Smooth muscle cell (in vitro differentiated cells): ENCODE results near the gene FAP. TPM values are rescaled to one million over a fixed set of nuclear protein-coding genes. Genes with fewer than 3 reads are reported as not detected.

ENCODE experiments used
- DNase-seq: peaks from one replicate; lab custom pipeline; 2025; ENCODE audit not compliant: unreplicated experiment; lab: John Stamatoyannopoulos, UW
- H2AFZ ChIP-seq: fragments of 200-600 bp; sonication (generic); 2 replicates; pipeline ENCODE4 v1.6.0; 2016; ENCODE audit warnings: antibody characterized with exemption, low read depth, mild to moderate bottlenecking
- H3F3A ChIP-seq: fragments of 200-600 bp; sonication (generic); 2 replicates; pipeline ENCODE4 v1.6.0; 2017; ENCODE audit warnings: antibody characterized with exemption, low read depth
- H3K27ac ChIP-seq: fragments of 200-600 bp; sonication (generic); 2 replicates; pipeline ENCODE4 v1.5.1; 2016; ENCODE audit warnings: low read depth, mild to moderate bottlenecking
- H3K27me3 ChIP-seq: fragments of 200-600 bp; sonication (generic); 2 replicates; pipeline ENCODE4 v1.6.1; 2016; ENCODE audit warnings: low read depth, mild to moderate bottlenecking
- H3K36me3 ChIP-seq: fragments of 200-600 bp; sonication (generic); 2 replicates; pipeline ENCODE4 v1.5.1; 2016; ENCODE audit warnings: low read depth
- H3K4me1 ChIP-seq: fragments of 200-600 bp; sonication (generic); 2 replicates; pipeline ENCODE4 v1.5.1; 2016; ENCODE audit warnings: low read depth
- H3K4me2 ChIP-seq: fragments of 200-600 bp; sonication (generic); 2 replicates; pipeline ENCODE4 v1.6.0; 2016; ENCODE audit warnings: mild to moderate bottlenecking
- H3K4me3 ChIP-seq: fragments of 200-600 bp; sonication (generic); 2 replicates; pipeline ENCODE4 v1.5.1; 2016; ENCODE audit warnings: mild to moderate bottlenecking
- H3K79me2 ChIP-seq: fragments of 200-600 bp; sonication (generic); 2 replicates; pipeline ENCODE4 v1.6.0; 2016; ENCODE audit warnings: low read depth, mild to moderate bottlenecking
- H3K9ac ChIP-seq: fragments of 200-600 bp; sonication (generic); 2 replicates; pipeline ENCODE4 v1.6.0; 2016; ENCODE audit warnings: low read depth
- H3K9me3 ChIP-seq: fragments of 200-600 bp; sonication (generic); replicated peaks from 2 replicates; pipeline ENCODE4 v1.5.1; 2016; ENCODE audit warnings: low read depth
- H4K20me1 ChIP-seq: fragments of 200-600 bp; sonication (generic); 2 replicates; pipeline ENCODE4 v1.6.0; 2016; ENCODE audit warnings: low read depth
- WGBS: methylation state at CpG from one replicate; pipeline ENCODE4 v1.1.7; 2016; ENCODE audit warnings: low lambda C conversion rate; 5-methylcytosine and 5-hydroxymethylcytosine counted together
- polyA plus RNA-seq: library from polyadenylated mRNA; unstranded; fragments of >200 nt; fragmentation: Nextera tagmentation; extraction: Ambion mirVana; gene quantifications from 2 replicates; pipeline ENCODE4 v1.2.1, GENCODE V29; 2016
- total RNA-seq: library from RNA; depleted of rRNA; stranded (reverse); fragments of >200 nt; gene quantifications from 2 replicates; pipeline ENCODE4 v1.2.3, GENCODE V29; 2014
- TF ChIP-seq, protein P1 (sequence below): fragments of 200-600 bp; sonication (generic); IDR thresholded peaks from 2 replicates; pipeline ENCODE4 v1.5.1; 2017; ENCODE audit warnings: borderline replicate concordance, mild to moderate bottlenecking, antibody characterized with exemption; ENCODE audit not compliant: insufficient read depth, poor library complexity, severe bottlenecking

The FAP gene
- total and polyA plus RNA-seq, 2 experiments from 2014 or later, result 29.6 to 47.0 TPM

DNA sequence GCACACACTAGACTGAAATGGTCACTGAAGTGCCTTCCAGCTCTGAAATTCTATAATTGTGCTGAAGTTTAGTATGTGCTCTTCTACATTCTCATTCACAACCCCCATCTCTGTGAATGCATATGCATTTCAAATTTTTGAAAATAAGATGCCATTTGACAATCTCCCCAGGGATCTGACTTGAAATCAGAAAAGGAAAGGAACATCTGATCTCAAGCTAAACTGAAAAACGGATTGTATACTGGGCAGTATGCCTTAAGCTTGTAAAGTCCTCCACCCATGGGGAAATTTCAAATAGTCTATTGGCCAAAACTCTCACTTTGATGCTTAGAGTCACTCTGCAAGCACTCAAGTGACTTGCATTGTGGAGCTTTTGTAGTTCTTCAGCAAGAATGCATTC lies 22.9 kb downstream of the FAP start:
- no peak overlapping the region for H3K9ac ChIP-seq
- no peak overlapping the region for H3K4me2 ChIP-seq
- WGBS, result 90% methylated on average over 1 of the region's 1 CpG
- no peaks in the 10 kb centered on the region for H3K9me3 ChIP-seq
- no peak for DNase-seq
- TF ChIP-seq, protein P1, sequence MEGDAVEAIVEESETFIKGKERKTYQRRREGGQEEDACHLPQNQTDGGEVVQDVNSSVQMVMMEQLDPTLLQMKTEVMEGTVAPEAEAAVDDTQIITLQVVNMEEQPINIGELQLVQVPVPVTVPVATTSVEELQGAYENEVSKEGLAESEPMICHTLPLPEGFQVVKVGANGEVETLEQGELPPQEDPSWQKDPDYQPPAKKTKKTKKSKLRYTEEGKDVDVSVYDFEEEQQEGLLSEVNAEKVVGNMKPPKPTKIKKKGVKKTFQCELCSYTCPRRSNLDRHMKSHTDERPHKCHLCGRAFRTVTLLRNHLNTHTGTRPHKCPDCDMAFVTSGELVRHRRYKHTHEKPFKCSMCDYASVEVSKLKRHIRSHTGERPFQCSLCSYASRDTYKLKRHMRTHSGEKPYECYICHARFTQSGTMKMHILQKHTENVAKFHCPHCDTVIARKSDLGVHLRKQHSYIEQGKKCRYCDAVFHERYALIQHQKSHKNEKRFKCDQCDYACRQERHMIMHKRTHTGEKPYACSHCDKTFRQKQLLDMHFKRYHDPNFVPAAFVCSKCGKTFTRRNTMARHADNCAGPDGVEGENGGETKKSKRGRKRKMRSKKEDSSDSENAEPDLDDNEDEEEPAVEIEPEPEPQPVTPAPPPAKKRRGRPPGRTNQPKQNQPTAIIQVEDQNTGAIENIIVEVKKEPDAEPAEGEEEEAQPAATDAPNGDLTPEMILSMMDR, result no peak
- H3K27ac ChIP-seq, result no peak overlapping the region
- H3K27me3 ChIP-seq, result no peaks in the 10 kb centered on the region
- H3K79me2 ChIP-seq, result no peaks in the 10 kb centered on the region
- H2AFZ ChIP-seq, result no peak overlapping the region
- no peaks in the 10 kb centered on the region for H4K20me1 ChIP-seq
- no peak overlapping the region for H3K4me3 ChIP-seq
- H3K36me3 ChIP-seq, result peaks cover 8% of the 10 kb centered on the region
- no peaks in the 10 kb centered on the region for H3F3A ChIP-seq
- no peaks in the 10 kb centered on the region for H3K4me1 ChIP-seq

DNA sequence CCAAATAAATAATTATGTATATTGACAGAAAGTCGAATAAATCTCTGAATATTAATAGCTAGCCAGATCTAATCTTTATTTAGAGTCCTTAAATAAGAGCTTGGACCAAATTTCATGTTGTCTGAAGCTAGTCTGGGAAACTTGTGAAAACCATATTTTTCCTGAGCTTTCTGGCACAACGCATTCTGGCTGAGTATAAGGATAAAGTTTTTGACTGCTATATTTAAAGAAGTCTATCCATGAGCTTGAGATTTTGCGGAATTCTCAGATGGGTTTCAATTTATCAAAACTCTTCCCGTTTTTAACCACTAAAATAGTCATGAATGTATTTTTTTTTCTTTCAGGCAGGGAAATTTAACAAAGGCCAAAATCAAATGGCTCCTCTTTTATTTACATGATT lies 23.8 kb downstream of the FAP start:
- Histone ChIP-seq H3K9ac (no peak overlapping the region), H3K27ac (no peak overlapping the region), H3K4me2 (no peak overlapping the region), H3F3A (no peaks in the 10 kb centered on the region), H3K4me1 (no peaks in the 10 kb centered on the region), H4K20me1 (no peaks in the 10 kb centered on the region), H2AFZ (no peak overlapping the region), H3K79me2 (no peaks in the 10 kb centered on the region), H3K27me3 (no peaks in the 10 kb centered on the region), H3K36me3 (peaks cover 8% of the 10 kb centered on the region), H3K9me3 (no peaks in the 10 kb centered on the region), H3K4me3 (no peak overlapping the region)
- 93% methylated on average over 4 of the region's 4 CpGs for WGBS
- DNase-seq, result no peak
- TF ChIP-seq, protein P1, result no peak

DNA sequence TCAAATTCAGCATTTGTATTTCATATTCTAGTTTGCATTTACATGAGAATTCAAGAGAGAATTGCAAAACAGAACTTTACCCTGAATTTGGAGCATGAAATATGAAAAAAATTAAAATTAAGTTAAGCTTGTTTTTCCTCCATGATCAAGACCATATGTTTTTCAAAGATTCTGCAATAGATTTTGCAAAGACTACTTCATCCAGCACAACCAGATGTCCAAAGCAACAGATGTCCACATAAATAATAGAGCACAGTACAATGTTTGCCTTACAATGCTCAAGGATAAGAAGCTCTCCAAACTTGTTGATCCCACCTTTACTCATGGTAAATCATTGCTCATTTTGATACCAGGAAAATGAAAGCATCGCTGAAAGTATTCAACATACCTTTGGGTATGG lies 25.6 kb downstream of the FAP start:
- no peak overlapping the region for H3K27ac ChIP-seq
- H3F3A ChIP-seq, result no peaks in the 10 kb centered on the region
- H3K27me3 ChIP-seq, result no peaks in the 10 kb centered on the region
- DNase-seq, result no peak
- H3K9me3 ChIP-seq, result no peaks in the 10 kb centered on the region
- H3K36me3 ChIP-seq, result peaks cover 8% of the 10 kb centered on the region
- TF ChIP-seq, protein P1, result no peak
- no peak overlapping the region for H3K4me3 ChIP-seq
- H3K9ac ChIP-seq, result no peak overlapping the region
- no peaks in the 10 kb centered on the region for H3K79me2 ChIP-seq
- no peaks in the 10 kb centered on the region for H3K4me1 ChIP-seq
- H3K4me2 ChIP-seq, result no peak overlapping the region
- no peak overlapping the region for H2AFZ ChIP-seq
- no peaks in the 10 kb centered on the region for H4K20me1 ChIP-seq
- WGBS, result 100% methylated on average over 1 of the region's 1 CpG

DNA sequence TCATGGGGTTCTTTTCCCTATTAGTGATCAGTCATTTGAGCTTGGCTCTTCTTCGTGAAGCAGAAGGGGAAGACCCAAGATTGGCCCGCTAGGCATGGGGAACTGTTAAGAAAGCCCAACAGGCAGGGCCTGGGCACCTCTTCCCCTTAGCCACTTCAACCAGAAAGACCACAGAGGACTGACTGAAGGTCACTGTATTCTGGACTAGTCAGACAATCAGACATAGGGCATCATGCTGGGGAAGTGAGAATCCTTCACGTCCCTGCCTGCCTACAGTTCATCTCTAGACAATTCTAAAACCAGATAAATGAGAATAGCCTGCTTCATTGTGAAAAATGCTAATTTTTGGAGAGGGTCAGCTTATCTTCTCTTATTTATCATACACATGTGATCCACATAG lies 28.1 kb downstream of the FAP start:
- 91% methylated on average over 3 of the region's 3 CpGs for WGBS
- TF ChIP-seq, protein P1, result no peak
- H3K36me3 ChIP-seq, result peaks cover 8% of the 10 kb centered on the region

More for the DNA sequence above, 28.1 kb downstream of the FAP start:
- no peak for DNase-seq
- Histone ChIP-seq H3K27me3 (no peaks in the 10 kb centered on the region), H3F3A (no peaks in the 10 kb centered on the region), H3K9ac (no peak overlapping the region), H4K20me1 (no peaks in the 10 kb centered on the region), H3K79me2 (no peaks in the 10 kb centered on the region), H3K4me2 (no peak overlapping the region), H3K4me1 (no peaks in the 10 kb centered on the region), H3K9me3 (no peaks in the 10 kb centered on the region), H3K27ac (no peak overlapping the region), H2AFZ (no peak overlapping the region), H3K4me3 (no peak overlapping the region)
